ENCODE measurements around the gene PAX4.

The PAX4 gene

GRCh38 chr7:127618042-127618441 is at the start of gene PAX4:
PAX4 (minus strand) TSS chr7:127618142; CDS start chr7:127615928, 2,214 bp downstream.
- DNase-seq: no peak

- DNase-seq: peak; percentile 64
Measured at GRCh38 chr7:127667017-127667670, 49.2 kb upstream of the PAX4 start.

DNA sequence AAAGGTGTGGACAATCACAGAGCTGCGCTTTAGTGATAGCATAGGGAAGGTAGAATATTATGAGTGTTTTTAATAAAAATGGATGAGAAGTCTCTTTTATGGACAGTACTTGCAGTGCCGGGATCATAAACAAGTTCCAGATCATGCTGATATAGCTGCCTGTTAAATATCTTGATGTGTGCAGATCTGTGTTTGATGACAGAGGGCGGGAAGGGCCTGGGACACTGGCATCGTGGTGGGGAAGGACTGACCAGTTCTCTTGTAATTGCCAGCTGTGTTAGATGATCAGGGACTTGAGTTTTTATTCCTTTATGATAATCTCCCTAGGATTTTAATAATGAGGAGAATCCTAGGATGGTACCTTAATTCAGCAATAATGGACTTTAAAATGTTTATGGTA is 48.7 kb upstream of the PAX4 start:
- DNase-seq: peak; percentile 14

- no peak for DNase-seq
Measured at GRCh38 chr7:127665922-127666321, 48.0 kb upstream of the PAX4 start.

GRCh38 chr7:127658970-127659630 is 41.2 kb upstream of the PAX4 start:
- no peak for DNase-seq

GRCh38 chr7:127657500-127657899 is 39.6 kb upstream of the PAX4 start:
- no peak for DNase-seq

DNA sequence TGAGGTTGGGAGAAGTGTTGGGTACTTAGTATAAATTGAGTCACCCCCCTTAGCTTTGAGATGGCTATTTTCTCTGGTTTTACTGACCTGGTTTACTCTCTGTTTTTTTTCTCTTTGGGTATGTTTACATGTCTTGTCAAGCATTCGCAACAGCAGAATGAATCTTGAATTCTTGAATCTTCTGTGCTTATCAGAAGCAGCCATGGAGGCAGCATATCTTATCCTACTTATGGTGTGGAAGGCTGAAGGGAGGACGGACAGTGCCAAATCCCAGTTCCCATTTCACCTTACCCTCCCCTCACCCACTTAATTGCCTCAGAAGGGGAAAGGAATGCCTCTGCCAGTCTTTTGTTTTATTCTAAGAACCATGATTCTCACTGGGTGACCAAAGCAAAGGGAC is 37.8 kb upstream of the PAX4 start:
- DNase-seq: no peak

GRCh38 chr7:127654404-127655394 is 36.8 kb upstream of the PAX4 start:
- DNase-seq: no peak

GRCh38 chr7:127653396-127653795 is 35.5 kb upstream of the PAX4 start:
- DNase-seq: no peak

DNA sequence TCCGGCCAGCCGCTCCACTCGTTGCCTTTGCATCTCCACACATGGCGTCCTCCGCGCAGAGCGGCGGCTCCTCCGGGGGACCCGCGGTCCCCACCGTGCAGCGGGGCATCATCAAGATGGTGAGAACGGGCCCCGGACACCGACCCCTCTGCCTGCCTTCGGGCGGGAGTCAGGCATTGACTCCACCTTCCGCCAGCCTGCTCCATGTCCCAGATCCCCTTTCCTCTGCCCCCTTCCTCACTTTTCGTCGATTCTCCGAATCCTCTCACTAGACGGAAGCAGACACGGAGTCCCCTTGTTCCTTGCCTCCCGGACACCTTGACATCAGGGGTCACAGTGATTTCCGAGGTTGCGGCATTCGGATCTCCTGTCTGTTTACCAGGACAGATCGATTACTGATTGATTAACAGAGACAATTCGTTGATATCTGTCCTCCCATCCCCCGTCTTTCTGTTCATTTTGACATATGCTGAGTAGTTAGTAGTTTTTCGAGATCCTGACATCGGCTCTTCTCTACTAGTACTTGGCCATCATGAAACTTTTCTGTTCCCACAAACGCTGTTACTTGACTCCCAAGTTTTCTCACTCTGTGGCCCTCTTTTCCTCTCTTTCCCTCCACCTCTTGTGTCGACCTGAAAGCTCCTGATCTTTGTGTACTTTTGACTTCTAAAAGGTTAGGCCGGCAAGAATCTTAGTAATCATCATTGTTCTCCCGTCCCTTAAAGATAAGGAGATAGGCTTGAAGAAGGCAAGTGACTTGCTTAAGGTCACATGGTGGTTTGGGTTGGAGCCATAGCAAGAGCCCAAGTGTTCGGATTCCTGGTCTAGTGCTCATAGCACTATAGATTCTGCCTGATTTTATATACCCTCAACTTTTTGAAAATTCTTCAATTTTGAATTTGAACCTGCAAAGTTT is 34.6 kb upstream of the PAX4 start:
- DNase-seq: peak; percentile 59

DNA sequence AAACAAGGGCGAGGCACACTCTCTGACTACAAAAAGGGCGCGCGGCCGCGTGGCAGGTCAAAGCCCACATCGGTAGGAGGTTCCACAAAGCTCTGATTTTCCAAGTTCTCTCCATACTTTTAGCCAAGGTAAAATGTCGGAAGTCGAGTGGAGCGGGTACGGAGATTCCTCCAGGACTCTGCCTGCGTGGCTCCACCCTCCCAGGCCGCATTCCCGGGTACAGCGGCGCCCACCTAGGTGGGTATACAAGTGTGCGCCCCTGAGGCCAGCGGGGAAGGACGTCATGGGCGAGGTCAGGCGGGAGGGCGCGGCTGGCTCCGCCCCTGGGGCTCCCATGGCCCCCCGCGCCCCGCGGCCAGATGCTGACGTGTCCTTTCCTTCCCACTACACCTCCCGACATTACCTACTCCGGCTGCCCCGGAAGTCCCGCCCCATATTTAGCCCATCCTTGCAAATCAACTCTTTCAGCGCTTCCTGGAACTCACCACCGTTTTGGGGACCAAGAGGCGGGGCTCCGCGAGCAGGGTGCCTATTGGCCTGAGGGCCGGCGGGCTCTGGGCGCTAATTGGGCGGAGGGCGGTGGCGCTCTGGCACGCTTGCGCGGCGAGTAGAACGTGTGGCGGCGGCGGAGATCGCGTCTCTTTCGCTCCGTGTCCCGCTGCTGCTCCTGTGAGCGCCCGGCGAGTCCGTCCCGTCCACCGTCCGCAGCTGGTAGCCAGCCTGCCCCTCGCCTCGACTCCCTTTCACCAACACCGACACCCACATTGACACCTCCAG is 33.8 kb upstream of the PAX4 start, which contains the start of gene SND1:
SND1 (plus strand) TSS at position 639 of the 777 bp plus-strand sequence. CDS start 180 bp downstream, outside the sequence.
- DNase-seq: peak; percentile 99

GRCh38 chr7:127650847-127651555 is 33.1 kb upstream of the PAX4 start:
- DNase-seq: no peak

DNA sequence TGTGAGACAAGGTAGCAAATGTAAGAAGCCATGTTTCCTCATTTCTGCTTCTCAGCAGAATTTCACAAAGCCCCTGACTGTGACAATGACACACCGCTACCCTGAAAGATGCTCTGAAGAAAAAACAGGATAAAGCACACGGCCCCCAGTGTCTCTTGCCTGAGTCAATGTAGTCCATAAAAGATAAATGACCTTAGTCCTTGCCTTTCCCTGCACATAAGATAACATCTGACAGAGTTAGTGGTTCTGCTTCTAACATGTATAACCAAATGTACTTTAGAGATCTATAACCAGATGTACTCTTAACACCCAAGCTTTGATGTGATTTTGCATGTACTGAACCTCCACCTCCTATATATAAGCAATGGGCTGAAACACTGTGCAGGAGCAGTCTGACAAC is 31.0 kb upstream of the PAX4 start:
- no peak for DNase-seq

GRCh38 chr7:127647636-127648035 is 29.7 kb upstream of the PAX4 start:
- no peak for DNase-seq

- DNase-seq: no peak
Measured at GRCh38 chr7:127644484-127644883, 26.5 kb upstream of the PAX4 start.

GRCh38 chr7:127638197-127638596 is 20.3 kb upstream of the PAX4 start:
- no peak for DNase-seq

DNA sequence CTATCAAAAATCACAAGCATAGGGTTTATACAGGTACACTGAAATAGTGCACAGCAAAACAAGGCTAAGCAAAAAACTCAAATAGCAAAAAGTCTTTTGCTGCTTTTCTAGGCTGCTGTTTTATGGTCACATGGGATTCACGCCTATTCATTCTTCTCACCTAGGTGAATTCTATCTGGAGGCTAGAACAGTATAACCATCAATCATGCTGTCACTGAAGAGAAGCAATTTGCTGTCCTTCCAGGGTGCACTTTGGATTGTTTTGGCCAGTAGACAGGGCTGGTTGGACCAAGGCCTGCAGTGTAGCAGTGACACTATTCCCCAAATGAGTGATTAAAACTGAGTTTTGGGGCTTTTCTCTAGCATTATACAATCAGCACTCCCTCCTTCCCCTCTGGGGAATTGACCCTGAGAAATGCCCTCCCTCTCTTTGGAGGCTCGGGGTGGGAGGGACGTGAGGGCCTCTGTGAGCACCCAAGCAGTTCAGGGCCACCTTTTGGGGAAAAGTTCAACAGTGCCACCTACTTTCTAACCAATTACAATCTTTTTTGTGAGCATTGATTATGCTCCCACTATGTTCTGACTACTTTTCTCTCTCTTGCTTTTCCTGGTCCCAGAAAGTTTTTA is 17.8 kb upstream of the PAX4 start:
- no peak for DNase-seq

DNA sequence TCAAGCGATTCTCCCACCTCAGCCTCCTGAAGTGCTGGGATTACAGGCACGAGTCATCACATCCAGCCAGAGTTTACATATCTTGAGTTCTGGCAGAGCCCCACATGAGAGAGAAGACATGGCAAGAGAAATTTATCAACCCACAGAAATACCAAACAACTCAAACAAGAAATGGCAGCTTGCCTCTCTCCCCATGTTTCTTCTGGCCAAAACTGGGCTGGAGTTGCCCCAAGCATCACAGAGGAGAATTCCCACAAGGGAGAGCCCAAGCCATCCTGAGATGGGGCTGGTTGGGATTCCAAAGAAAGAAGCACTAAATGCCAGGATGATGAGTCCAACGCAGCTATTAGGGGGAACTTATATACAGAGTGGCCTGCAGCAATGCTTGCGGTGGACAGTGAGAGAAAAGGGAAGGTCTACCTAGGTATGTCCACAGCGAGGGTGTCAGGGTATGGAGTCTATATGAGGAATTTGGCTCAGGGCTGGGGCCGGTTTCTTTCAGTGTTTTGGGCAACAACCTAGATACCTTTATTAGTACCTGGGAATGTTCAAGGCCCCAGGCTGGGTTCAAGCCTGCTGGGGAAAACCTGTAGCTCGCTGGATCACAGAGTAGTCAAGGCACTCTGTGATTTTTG is 14.5 kb upstream of the PAX4 start:
- peak; percentile 87 for DNase-seq

DNA sequence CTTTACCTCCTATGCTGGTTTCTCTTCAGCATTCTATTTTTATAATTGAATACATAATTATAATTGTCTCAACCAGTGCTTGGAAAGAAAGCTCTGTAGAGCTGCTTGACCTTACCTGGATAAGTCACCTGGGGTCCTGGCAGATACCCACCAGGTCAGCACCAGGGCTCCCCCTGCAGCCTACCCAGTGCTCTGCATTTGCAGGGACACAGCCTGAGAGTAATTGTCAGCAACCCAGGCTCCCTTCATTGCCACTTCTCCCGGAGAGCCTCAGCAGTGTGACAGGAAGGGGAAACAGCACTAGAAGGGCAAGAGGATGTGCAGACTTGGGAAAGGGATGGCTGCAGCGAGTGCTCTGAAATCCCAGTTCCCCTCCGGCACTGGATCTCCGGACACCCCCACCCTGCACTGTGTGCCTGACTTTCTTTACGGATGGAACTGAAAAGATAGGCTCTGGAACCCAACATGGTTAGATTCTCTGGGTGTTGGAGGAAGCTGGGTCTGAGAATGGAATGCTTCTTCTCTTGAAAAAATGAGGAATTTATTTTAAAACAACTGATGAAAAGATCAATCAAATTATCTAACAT is 11.4 kb upstream of the PAX4 start:
- DNase-seq: peak; percentile 23
